Calu3 (cell line): ENCODE results near the gene TXNDC8. TPM values are rescaled to one million over a fixed set of nuclear protein-coding genes. Genes with fewer than 3 reads are reported as not detected.
"Not testable (repeated sequence)": the region's sequence is repeated elsewhere in the genome, so short reads cannot be mapped to it uniquely, and the experiment has no call there.

ENCODE experiments used
- BruUV-seq: library from RNA; stranded (reverse); fragments of 400-500 nt; replicated peaks from 2 replicates; lab custom pipeline; 2021; lab: Mats Ljungman, UMichigan
- CTCF ChIA-PET: fragments of 300-600 bp; sonication (Branson Sonifier 250); formaldehyde crosslinking; loops from one replicate; lab custom pipeline; 2022; ENCODE audit warnings: antibody characterized with exemption; lab: Charles Lee
- DNase-seq: peaks from one replicate; pipeline ENCODE4 v3.0.0; 2022
- H3K27ac Mint-ChIP-seq: one replicate; pipeline ENCODE4 v1.8.0; 2022; ENCODE audit warnings: mixed read lengths; ENCODE audit not compliant: unreplicated experiment
- H3K27me3 Mint-ChIP-seq: one replicate; pipeline ENCODE4 v1.8.0; 2022; ENCODE audit warnings: mixed read lengths; ENCODE audit not compliant: unreplicated experiment
- H3K36me3 Mint-ChIP-seq: one replicate; pipeline ENCODE4 v1.8.0; 2022; ENCODE audit warnings: mild to moderate bottlenecking, moderate library complexity, mixed read lengths; ENCODE audit not compliant: insufficient read depth, unreplicated experiment
- H3K4me1 Mint-ChIP-seq: one replicate; pipeline ENCODE4 v1.8.0; 2022; ENCODE audit warnings: mild to moderate bottlenecking, low read depth, mixed read lengths; ENCODE audit not compliant: unreplicated experiment
- H3K4me3 Mint-ChIP-seq: one replicate; pipeline ENCODE4 v1.8.0; 2022; ENCODE audit warnings: mild to moderate bottlenecking, low read depth, moderate library complexity, mixed read lengths; ENCODE audit not compliant: unreplicated experiment
- H3K9me3 Mint-ChIP-seq: one replicate; pipeline ENCODE4 v1.8.0; 2022; ENCODE audit warnings: low read depth, mixed read lengths; ENCODE audit not compliant: unreplicated experiment
- CTCF ChIP-seq: fragments of 200-600 bp; IDR thresholded peaks from one replicate; pipeline ENCODE4 v1.8.0; 2022; ENCODE audit warnings: antibody characterized with exemption; ENCODE audit not compliant: unreplicated experiment
- intact Hi-C: fragments of 100-400 bp; cut with micrococcal nuclease; formaldehyde crosslinking; loops from one replicate; pipeline ENCODE4 v1.10.0; 2022; ENCODE audit not compliant: unreplicated experiment
- total RNA-seq: library from RNA; stranded (reverse); gene quantifications from 2 replicates; pipeline ENCODE4 v1.2.3, GENCODE V29; 2022

The TXNDC8 gene
- total RNA-seq, 1 experiment from 2014 or later: not detected

- intact Hi-C loops: no loop called here
- Mint-ChIP-seq H3K36me3 (no peaks in the 10 kb centered on the region), H3K4me1 (no peaks in the 10 kb centered on the region), H3K27ac (no peak overlapping the region), H3K9me3 (no peaks in the 10 kb centered on the region), H3K4me3 (no peak overlapping the region), H3K27me3 (no peaks in the 10 kb centered on the region)
- no TSS peak for BruUV-seq
- TF ChIP-seq CTCF: no peak
- DNase-seq: no peak
- CTCF ChIA-PET: no interaction called here
Measured at GRCh38 chr9:110370315-110370714, 32.7 kb upstream of the TXNDC8 start.

DNA sequence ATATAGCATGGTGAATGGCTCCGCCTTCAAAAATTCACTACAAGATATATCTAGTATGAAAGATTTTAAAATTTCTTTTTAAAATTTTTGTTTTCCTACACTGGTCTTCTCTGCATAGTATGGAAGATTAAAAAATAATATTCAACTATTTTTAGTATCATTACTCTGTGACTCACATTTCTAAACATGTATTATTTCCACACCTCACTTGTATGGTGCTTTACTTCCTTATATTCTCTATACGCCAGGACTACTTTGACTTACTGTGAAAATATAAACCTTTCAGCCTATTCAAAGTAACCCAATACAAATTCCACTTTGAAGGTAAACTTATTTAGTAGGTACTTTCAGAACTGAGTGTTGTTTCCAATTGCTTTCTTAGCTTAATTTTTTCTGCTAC lies 26.8 kb upstream of the TXNDC8 start:
- CTCF ChIA-PET: no interaction called here
- H3K4me1 Mint-ChIP-seq: no peaks in the 10 kb centered on the region
- no peak overlapping the region for H3K4me3 Mint-ChIP-seq
- no TSS peak for BruUV-seq
- no peak for TF ChIP-seq CTCF
- intact Hi-C loops: no loop called here
- H3K27ac Mint-ChIP-seq: no peak overlapping the region
- no peaks in the 10 kb centered on the region for H3K36me3 Mint-ChIP-seq
- DNase-seq: no peak
- no peaks in the 10 kb centered on the region for H3K27me3 Mint-ChIP-seq
- no peaks in the 10 kb centered on the region for H3K9me3 Mint-ChIP-seq

GRCh38 chr9:110358992-110359391 lies 21.3 kb upstream of the TXNDC8 start:
- intact Hi-C loops, DNase-seq, H3K4me3 Mint-ChIP-seq, H3K36me3 Mint-ChIP-seq, H3K4me1 Mint-ChIP-seq, CTCF ChIA-PET, BruUV-seq, H3K27me3 Mint-ChIP-seq, H3K9me3 Mint-ChIP-seq, H3K27ac Mint-ChIP-seq: not testable (repeated sequence)

DNA sequence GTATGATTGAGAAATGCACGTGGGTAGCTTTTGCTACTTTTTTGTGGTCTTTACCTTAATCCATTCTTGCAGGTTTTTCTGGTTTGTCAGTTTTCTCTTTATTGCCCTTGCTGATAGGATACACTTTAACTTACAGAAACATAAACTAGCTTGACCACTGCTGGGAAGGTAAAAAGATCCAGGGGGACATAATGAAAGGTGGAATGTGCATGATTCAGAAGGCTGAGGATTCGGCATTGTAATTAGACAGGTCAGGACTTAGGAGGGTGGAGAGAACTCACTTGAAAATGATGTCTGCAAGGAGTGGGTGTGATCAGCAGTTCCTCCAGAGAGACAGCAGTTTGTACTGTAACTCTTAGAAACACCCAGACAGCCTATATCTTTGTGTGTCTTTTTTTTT lies 19.8 kb upstream of the TXNDC8 start:
- H3K4me3 Mint-ChIP-seq: no peak overlapping the region
- no peak overlapping the region for H3K27ac Mint-ChIP-seq
- no peaks in the 10 kb centered on the region for H3K27me3 Mint-ChIP-seq
- no peaks in the 10 kb centered on the region for H3K9me3 Mint-ChIP-seq
- intact Hi-C loops: no loop called here
- no peaks in the 10 kb centered on the region for H3K4me1 Mint-ChIP-seq
- no peak for TF ChIP-seq CTCF
- no TSS peak for BruUV-seq
- no peaks in the 10 kb centered on the region for H3K36me3 Mint-ChIP-seq
- DNase-seq: no peak
- CTCF ChIA-PET: no interaction called here

GRCh38 chr9:110356639-110357395 lies 19.2 kb upstream of the TXNDC8 start:
- no peaks in the 10 kb centered on the region for H3K36me3 Mint-ChIP-seq
- DNase-seq: no peak
- H3K27me3 Mint-ChIP-seq: no peaks in the 10 kb centered on the region
- no peak for TF ChIP-seq CTCF
- CTCF ChIA-PET: no interaction called here
- BruUV-seq: no TSS peak
- H3K9me3 Mint-ChIP-seq: no peaks in the 10 kb centered on the region
- H3K27ac Mint-ChIP-seq: no peak overlapping the region
- no peaks in the 10 kb centered on the region for H3K4me1 Mint-ChIP-seq
- intact Hi-C loops: no loop called here
- no peak overlapping the region for H3K4me3 Mint-ChIP-seq
